NT2/D1 (cell line): Measurements from ENCODE around the gene RAB1B.

Source experiments
- SUZ12 ChIP-seq: IDR thresholded peaks from 2 replicates; pipeline ENCODE4 v1.6.1; 2011; ENCODE audit not compliant: insufficient read length, insufficient read depth; ENCODE audit errors: extremely low read depth
- YY1 ChIP-seq: IDR thresholded peaks from 2 replicates; pipeline ENCODE4 v1.6.1; 2011; ENCODE audit not compliant: insufficient read length, insufficient read depth
- ZNF274 ChIP-seq: IDR thresholded peaks from 2 replicates; pipeline ENCODE4 v1.6.1; 2011; ENCODE audit warnings: mild to moderate bottlenecking, low read depth, low read length

DNA sequence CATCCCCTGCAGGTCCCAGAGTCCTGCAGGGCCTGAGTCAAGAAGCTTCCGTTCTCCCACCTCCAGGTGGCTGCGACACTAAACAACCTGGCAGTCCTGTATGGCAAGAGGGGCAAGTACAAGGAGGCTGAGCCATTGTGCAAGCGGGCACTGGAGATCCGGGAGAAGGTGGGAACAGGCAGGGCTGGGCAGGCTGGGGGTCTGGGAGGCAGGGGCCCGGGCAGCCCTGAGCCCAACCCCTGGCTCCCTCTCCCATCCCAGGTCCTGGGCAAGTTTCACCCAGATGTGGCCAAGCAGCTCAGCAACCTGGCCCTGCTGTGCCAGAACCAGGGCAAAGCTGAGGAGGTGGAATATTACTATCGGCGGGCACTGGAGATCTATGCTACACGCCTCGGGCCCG, 4.7 kb upstream of the RAB1B start:
- TF ChIP-seq ZNF274 (no peak), YY1 (no peak), SUZ12 (no peak)
